Forelimb muscle (tissue), 1 donor: ENCODE results near the gene C15orf61. TPM values are rescaled to one million over a fixed set of nuclear protein-coding genes. Genes with fewer than 3 reads are reported as not detected.

Experiments
- DNase-seq: peaks from one replicate; pipeline ENCODE4 v3.0.0-alpha.2; 2013; ENCODE audit warnings: low read depth
- polyA plus RNA-seq: library from polyadenylated mRNA; unstranded; fragments of 120-200 nt; gene quantifications from one replicate; pipeline ENCODE4 v1.2.1, GENCODE V29; 2013; ENCODE audit not compliant: insufficient read length

C15orf61 gene
- polyA plus RNA-seq: 7.7 TPM

- no peak for DNase-seq
These were observed at the start of gene C15orf61 for GRCh38 chr15:67521029-67521782. C15orf61 (plus strand) TSS chr15:67521131; CDS start chr15:67521249, 118 bp downstream.

GRCh38 chr15:67472957-67473356 is 48.0 kb upstream of the C15orf61 start:
- DNase-seq: no peak

- no peak for DNase-seq
These were observed 46.4 kb upstream of the C15orf61 start for GRCh38 chr15:67474405-67475110.

- no peak for DNase-seq
These were observed 41.0 kb upstream of the C15orf61 start for GRCh38 chr15:67479781-67480505.

GRCh38 chr15:67480741-67481140 is 40.2 kb upstream of the C15orf61 start:
- no peak for DNase-seq

GRCh38 chr15:67481680-67482079 is 39.3 kb upstream of the C15orf61 start:
- DNase-seq: no peak

GRCh38 chr15:67495585-67495984 is 25.3 kb upstream of the C15orf61 start:
- DNase-seq: no peak

- no peak for DNase-seq
These were observed 19.6 kb upstream of the C15orf61 start for GRCh38 chr15:67501177-67501835.

GRCh38 chr15:67501836-67502461 is 19.0 kb upstream of the C15orf61 start:
- DNase-seq: no peak

GRCh38 chr15:67504056-67504455 is 16.9 kb upstream of the C15orf61 start:
- DNase-seq: no peak

- DNase-seq: no peak
These were observed 16.1 kb upstream of the C15orf61 start for GRCh38 chr15:67504796-67505195.

- no peak for DNase-seq
These were observed 15.0 kb upstream of the C15orf61 start for GRCh38 chr15:67505675-67506572.

GRCh38 chr15:67506775-67507747 is 13.9 kb upstream of the C15orf61 start:
- DNase-seq: no peak

GRCh38 chr15:67508407-67508806 is 12.5 kb upstream of the C15orf61 start:
- no peak for DNase-seq

GRCh38 chr15:67509918-67510317 is 11.0 kb upstream of the C15orf61 start:
- no peak for DNase-seq

GRCh38 chr15:67510597-67511190 is 10.2 kb upstream of the C15orf61 start:
- no peak for DNase-seq

- DNase-seq: no peak
These were observed 9.3 kb upstream of the C15orf61 start for GRCh38 chr15:67511606-67512005.

GRCh38 chr15:67512140-67512539 is 8.8 kb upstream of the C15orf61 start:
- DNase-seq: no peak
